Suprapubic skin (tissue), 4 donors: ENCODE measurements around the gene MATCAP1.

ENCODE experiments used
- POLR2A ChIP-seq, 2 donors: fragments of 450-650 bp; IDR thresholded peaks; one replicate each; pipeline ENCODE4 v1.6.1; 2017; ENCODE audit warnings: antibody characterized with exemption in 2 of 2, mild to moderate bottlenecking in 2 of 2, moderate library complexity in 2 of 2
- POLR2AphosphoS5 ChIP-seq, 3 donors: sonication (generic); formaldehyde crosslinking; IDR thresholded peaks; one replicate each; pipeline ENCODE4 v1.6.1; 2017; ENCODE audit warnings: antibody characterized with exemption in 3 of 3
- TF ChIP-seq, protein P1 (sequence below), 2 donors: fragments of 200-600 bp in 1 of 2; fragments of 450-650 bp in 1 of 2; sonication (generic) in 1 of 2; IDR thresholded peaks; one replicate each; pipeline ENCODE4 v1.5.1; 2016 to 2019; ENCODE audit warnings: antibody characterized with exemption in 2 of 2, mild to moderate bottlenecking in 1 of 2, moderate library complexity in 1 of 2

DNA sequence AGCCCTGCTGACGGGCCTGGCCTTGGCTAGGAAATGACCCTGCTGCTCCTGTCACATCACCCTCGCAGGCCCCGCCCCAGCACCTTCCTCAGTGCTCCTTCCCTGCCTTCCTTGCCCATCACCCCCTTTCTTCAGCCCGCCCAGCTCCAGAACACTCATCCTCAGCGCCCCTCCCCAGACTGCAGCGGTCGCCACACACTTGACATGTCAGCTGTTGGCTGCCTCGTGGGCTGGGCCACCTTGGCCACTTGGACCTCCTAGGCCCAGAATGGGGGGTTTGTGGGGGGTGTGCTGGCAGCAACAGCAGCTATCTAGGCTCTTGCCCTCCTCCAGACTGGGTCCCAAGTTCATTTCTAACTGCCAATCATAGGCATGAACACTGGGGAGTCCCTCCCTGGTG lies 25.8 kb upstream of the MATCAP1 start:
- TF ChIP-seq, protein P1, sequence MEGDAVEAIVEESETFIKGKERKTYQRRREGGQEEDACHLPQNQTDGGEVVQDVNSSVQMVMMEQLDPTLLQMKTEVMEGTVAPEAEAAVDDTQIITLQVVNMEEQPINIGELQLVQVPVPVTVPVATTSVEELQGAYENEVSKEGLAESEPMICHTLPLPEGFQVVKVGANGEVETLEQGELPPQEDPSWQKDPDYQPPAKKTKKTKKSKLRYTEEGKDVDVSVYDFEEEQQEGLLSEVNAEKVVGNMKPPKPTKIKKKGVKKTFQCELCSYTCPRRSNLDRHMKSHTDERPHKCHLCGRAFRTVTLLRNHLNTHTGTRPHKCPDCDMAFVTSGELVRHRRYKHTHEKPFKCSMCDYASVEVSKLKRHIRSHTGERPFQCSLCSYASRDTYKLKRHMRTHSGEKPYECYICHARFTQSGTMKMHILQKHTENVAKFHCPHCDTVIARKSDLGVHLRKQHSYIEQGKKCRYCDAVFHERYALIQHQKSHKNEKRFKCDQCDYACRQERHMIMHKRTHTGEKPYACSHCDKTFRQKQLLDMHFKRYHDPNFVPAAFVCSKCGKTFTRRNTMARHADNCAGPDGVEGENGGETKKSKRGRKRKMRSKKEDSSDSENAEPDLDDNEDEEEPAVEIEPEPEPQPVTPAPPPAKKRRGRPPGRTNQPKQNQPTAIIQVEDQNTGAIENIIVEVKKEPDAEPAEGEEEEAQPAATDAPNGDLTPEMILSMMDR (IDR thresholded peaks at IDR 0.05): no peak
- TF ChIP-seq POLR2AphosphoS5 (IDR thresholded peaks at IDR 0.05) (no peak), POLR2A (IDR thresholded peaks at IDR 0.05) (no peak)
